Activated CD4-positive, alpha-beta memory T cell treated with anti-CD3 and anti-CD28 coated beads, Interleukin-2, amount 10 ng/mL, durations not matched to agents 7 days and 5 days (primary cell): Measurements from ENCODE around the gene HSPA8. TPM values are rescaled to one million over a fixed set of nuclear protein-coding genes. Genes with fewer than 3 reads are reported as not detected.
"Not testable (repeated sequence)": the region's sequence is repeated elsewhere in the genome, so short reads cannot be mapped to it uniquely, and the experiment has no call there.

Source experiments
- CTCF ChIA-PET: fragments of 350-600 bp; sonication (Branson Sonifier 250); formaldehyde crosslinking; loops from one replicate; lab custom pipeline; 2021; ENCODE audit warnings: antibody characterized with exemption, inconsistent platforms; lab: Charles Lee
- POLR2A ChIA-PET: fragments of 350-600 bp; sonication (Branson Sonifier 250); formaldehyde crosslinking; loops from one replicate; lab custom pipeline; 2021; ENCODE audit warnings: antibody characterized with exemption; lab: Charles Lee
- DNase-seq: peaks from one replicate; pipeline ENCODE4 v3.0.0-alpha.2; 2020
- H3K27ac Mint-ChIP-seq: one replicate; pipeline ENCODE4 v1.8.0; 2021; ENCODE audit warnings: mild to moderate bottlenecking, mixed read lengths
- H3K27me3 Mint-ChIP-seq: one replicate; pipeline ENCODE4 v1.8.0; 2021; ENCODE audit warnings: mixed read lengths
- H3K36me3 Mint-ChIP-seq: one replicate; pipeline ENCODE4 v1.8.0; 2021; ENCODE audit warnings: low read depth, mixed read lengths
- H3K4me1 Mint-ChIP-seq: one replicate; pipeline ENCODE4 v1.8.0; 2021; ENCODE audit warnings: mixed read lengths
- H3K4me3 Mint-ChIP-seq: one replicate; pipeline ENCODE4 v1.8.0; 2021; ENCODE audit warnings: mild to moderate bottlenecking, mixed read lengths
- H3K9me3 Mint-ChIP-seq: one replicate; pipeline ENCODE4 v1.8.0; 2021; ENCODE audit warnings: mixed read lengths
- total RNA-seq, 2 experiments: library from RNA; stranded (reverse); gene quantifications; one replicate each; pipeline ENCODE4 v1.2.3, GENCODE V29; 2021

HSPA8 gene
- total RNA-seq, 2 experiments from 2014 or later, result 1,570 to 1,577 TPM

DNA sequence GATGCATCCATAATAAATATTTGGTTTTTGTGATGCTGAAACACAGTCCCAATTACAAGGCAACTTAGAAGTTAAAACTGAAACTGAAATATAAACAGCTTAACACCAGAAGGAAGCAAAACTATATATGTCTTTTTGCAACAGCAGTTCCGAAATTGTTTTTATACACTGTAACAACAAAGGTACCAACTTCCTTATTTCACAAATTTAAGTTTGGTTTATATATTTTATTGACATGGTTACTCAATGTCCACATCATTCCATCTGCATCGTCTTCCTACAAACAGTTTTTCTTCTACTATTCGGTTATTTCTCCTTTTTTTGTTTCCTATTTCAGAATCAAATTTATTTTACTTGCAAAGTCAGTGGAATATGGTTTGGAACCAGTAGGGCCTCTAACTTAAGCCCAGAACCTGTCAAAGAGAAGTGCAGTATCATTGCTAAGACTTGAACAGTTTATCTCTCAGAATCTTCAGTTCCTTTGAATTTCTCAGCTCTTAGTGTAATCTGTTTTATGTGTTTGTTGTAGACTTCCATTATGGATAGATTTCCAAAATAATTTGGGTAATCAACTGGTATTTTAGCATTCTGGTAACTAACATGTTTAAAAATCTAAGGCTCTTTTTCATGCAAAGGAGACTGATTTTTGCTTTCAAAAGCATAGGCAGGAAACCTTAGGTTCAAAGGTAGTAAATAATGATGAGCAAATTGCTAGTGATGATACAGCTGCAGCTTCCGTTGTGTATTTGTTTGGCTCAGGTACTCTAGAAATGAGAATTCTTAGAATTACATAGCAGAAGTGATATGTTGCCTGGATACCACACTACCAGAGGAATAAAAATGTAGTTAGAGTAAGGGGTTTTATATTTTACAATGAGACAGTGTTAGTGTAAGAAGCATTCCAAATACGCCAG, 8.2 kb upstream of the HSPA8 start:
- DNase-seq, result no peak
- no peaks in the 10 kb centered on the region for H3K9me3 Mint-ChIP-seq
- H3K4me1 Mint-ChIP-seq, result peaks cover 61% of the 10 kb centered on the region
- POLR2A ChIA-PET, result interaction anchor here (0.8 to 17.8 kb wide), 7 partner anchors 8 to 373 kb away, joined by 3 to 391 read pairs (median 15); partner anchors contain the start of gene HSPA8
- H3K4me3 Mint-ChIP-seq, result peak overlapping the region; percentile 79
- peak overlapping the region; percentile 99 for H3K27ac Mint-ChIP-seq
- peaks cover 12% of the 10 kb centered on the region for H3K36me3 Mint-ChIP-seq
- H3K27me3 Mint-ChIP-seq, result no peaks in the 10 kb centered on the region
- CTCF ChIA-PET, result interaction anchor here (0.6 to 2.8 kb wide), 7 partner anchors 8 to 361 kb away, joined by 3 to 24 read pairs (median 3); partner anchors contain the start of gene HSPA8

DNA sequence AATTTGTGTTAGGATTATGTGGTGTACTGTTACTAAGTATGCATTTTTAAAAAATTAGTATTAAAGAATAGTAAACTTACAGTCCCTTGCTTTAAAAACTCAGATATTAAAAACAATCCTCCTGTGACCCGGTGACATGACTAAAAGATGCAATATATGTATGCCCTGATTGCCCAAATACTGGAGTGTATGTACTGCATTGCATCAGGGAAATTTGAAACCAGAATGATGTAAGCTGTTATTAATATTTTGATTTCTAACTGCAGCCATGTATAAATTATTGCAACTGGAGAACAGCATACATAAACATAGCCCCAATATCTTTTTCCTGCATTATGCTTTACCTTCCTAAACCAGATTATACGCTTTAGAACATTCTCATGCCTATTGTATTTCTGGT, 3.7 kb upstream of the HSPA8 start:
- ChIA-PET CTCF (interaction anchor here (1.5 to 2.2 kb wide), 2 partner anchors 11 to 19 kb away, joined by 4 to 8 read pairs; no protein-coding TSS in a partner anchor), POLR2A (interaction anchor here (8.0 to 17.8 kb wide), 2 partner anchors 10 to 18 kb away, joined by 93 to 391 read pairs; no protein-coding TSS in a partner anchor)
- H3K36me3 Mint-ChIP-seq, result peaks cover 24% of the 10 kb centered on the region
- H3K27me3 Mint-ChIP-seq, result no peaks in the 10 kb centered on the region
- peak overlapping the region; percentile 72 for H3K27ac Mint-ChIP-seq
- H3K9me3 Mint-ChIP-seq, result no peaks in the 10 kb centered on the region
- H3K4me1 Mint-ChIP-seq, result peaks cover 42% of the 10 kb centered on the region
- no peak overlapping the region for H3K4me3 Mint-ChIP-seq
- no peak for DNase-seq

DNA sequence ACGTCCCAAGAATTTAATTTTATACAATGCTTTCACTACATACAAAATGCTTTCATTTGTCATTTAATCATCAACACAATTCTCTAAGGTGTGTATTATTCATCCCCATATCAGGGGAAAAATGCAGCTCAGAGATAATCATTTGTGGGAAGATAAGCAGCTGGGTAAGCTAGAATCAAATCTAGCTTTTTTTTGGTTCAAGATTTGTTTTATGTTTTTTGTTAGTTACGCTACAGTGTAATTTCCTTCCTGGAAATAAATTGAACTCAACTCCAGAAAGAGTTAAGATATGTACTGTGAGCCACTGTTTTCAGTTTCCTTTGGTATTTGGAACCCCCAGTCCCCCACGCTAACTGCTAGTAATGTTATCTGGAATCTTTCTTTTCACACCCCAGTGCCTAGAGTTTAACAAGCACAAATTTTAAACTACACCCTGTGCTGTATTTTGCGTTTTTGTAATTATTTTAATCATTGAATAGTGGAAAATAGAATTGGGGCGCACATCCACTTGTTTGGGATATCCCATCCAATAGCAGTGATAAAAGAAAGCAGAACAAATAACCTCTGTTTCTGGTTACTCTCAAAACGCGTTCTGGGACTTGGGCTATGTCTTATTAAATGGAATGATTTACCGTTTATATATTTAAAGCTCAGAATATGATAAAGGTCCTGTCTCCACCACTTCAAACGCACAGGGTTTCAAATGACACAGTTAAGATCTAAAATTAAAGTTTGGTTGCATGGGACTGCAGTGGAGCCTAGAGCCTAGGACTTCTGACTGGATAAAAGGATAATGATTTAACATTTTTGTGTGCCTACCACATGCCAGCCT, 2.1 kb upstream of the HSPA8 start:
- ChIA-PET CTCF (interaction anchor here (0.7 to 2.3 kb wide), 5 partner anchors 10 to 39 kb away, joined by 3 to 13 read pairs (median 7); no protein-coding TSS in a partner anchor), POLR2A (interaction anchor here (0.8 to 17.8 kb wide), 14 partner anchors 7 to 388 kb away, joined by 3 to 391 read pairs (median 3); no protein-coding TSS in a partner anchor)
- Mint-ChIP-seq H3K9me3 (no peaks in the 10 kb centered on the region), H3K4me3 (peak overlapping the region; percentile 90), H3K36me3 (peaks cover 40% of the 10 kb centered on the region), H3K27me3 (no peaks in the 10 kb centered on the region), H3K27ac (peak overlapping the region; percentile 99), H3K4me1 (peaks cover 40% of the 10 kb centered on the region)
- no peak for DNase-seq

DNA sequence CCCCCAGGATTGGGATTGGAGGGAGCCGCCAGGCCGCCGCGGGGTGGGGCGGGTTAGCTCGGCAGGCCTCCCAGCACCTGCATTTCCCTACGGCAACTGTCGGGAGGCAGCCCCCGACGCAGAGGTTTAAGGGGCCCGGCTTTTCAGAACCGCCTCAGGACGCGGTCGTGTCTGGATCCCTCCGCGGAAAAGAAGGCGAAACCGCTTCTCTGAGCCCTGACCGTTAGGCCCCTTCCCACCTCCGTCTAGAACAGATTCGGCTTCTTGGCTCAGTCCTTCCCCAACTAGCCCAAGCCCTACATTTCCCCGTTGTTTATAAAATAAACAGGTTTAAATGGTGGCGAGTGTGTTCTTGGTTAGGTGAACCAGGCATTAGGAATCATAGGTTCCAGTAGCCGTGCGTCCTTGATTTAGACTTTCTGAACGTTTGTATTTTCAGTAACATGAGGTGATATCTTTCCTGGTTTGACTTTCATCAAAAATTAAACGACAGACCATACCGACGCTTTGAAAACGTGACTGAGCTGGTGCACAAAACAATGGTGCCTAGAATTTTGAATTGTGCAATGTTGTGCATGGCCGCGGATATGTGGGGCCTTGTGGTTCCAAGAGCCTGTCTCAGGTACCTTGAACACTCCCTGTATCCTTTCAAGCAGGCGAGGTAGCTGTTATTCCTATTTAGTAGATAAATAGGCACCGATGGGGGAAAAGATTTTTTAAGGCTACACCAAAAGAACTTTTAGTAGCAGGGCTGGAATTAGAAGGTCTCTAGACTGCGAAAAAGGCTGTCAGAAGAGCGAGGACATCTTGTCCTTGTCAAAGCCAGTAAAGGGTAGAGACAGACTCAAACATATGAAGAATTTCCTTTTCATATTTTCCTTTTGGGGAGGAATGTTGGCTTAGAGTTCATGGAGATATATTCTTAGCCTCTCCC, 1.2 kb upstream of the HSPA8 start:
- Mint-ChIP-seq H3K27ac (peak overlapping the region; percentile 99), H3K36me3 (peaks cover 49% of the 10 kb centered on the region), H3K27me3 (no peaks in the 10 kb centered on the region), H3K4me3 (peak overlapping the region; percentile 90), H3K4me1 (peaks cover 40% of the 10 kb centered on the region), H3K9me3 (no peaks in the 10 kb centered on the region)
- POLR2A ChIA-PET, result interaction anchor here (0.8 to 17.8 kb wide), 15 partner anchors 8 to 389 kb away, joined by 3 to 391 read pairs (median 3); no protein-coding TSS in a partner anchor
- DNase-seq, result peak; percentile 66
- CTCF ChIA-PET, result interaction anchor here (0.7 to 2.3 kb wide), 8 partner anchors 9 to 198 kb away, joined by 3 to 13 read pairs (median 6); no protein-coding TSS in a partner anchor

DNA sequence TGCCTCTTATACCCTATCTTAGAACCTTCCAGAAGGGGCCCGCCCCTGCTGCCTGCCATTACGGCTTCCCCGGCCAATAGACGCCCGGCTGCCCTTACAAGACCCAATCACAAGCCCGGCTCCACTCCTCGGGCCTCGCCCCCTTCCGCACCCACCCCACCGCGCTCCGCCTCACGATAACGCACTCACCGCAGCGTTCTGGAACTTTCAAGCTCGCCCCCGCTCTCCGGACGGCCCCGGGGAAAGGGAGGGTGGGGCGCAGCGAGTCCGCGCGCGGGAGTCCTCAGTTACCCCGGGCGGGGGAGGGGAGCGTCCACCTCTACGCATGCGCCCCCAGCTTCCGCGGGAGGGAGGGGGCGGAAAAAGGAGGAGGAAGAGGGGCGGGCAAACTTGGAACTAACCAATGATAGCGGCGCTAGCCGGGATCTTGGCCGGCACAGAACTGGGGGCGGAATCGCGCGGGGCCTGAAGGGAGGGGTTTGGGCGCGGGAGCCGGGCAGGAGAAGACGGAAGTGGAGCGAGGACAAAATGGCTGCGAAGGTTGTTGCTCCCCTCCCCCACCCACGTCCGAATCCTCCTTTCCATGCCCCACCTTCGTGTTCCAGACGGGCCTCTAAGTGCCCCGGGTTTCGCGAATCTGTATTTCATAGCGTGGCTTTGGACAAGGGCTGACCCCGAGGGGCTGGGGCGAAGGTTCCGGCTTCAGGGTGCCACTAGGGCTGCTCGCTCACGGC, 389 bp upstream of the HSPA8 start:
- ChIA-PET CTCF (interaction anchor here (0.8 to 2.3 kb wide), 8 partner anchors 8 to 1054 kb away, joined by 3 to 13 read pairs (median 4); no protein-coding TSS in a partner anchor), POLR2A (interaction anchor here (0.6 to 17.8 kb wide), 25 partner anchors 8 to 377 kb away, joined by 3 to 391 read pairs (median 5); no protein-coding TSS in a partner anchor)
- H3K9me3 Mint-ChIP-seq, result no peaks in the 10 kb centered on the region
- H3K4me3 Mint-ChIP-seq, result peak overlapping the region; percentile 90
- peaks cover 46% of the 10 kb centered on the region for H3K4me1 Mint-ChIP-seq
- peaks cover 57% of the 10 kb centered on the region for H3K36me3 Mint-ChIP-seq
- H3K27me3 Mint-ChIP-seq, result no peaks in the 10 kb centered on the region
- DNase-seq, result peak; percentile 99
- H3K27ac Mint-ChIP-seq, result peak overlapping the region; percentile 99

DNA sequence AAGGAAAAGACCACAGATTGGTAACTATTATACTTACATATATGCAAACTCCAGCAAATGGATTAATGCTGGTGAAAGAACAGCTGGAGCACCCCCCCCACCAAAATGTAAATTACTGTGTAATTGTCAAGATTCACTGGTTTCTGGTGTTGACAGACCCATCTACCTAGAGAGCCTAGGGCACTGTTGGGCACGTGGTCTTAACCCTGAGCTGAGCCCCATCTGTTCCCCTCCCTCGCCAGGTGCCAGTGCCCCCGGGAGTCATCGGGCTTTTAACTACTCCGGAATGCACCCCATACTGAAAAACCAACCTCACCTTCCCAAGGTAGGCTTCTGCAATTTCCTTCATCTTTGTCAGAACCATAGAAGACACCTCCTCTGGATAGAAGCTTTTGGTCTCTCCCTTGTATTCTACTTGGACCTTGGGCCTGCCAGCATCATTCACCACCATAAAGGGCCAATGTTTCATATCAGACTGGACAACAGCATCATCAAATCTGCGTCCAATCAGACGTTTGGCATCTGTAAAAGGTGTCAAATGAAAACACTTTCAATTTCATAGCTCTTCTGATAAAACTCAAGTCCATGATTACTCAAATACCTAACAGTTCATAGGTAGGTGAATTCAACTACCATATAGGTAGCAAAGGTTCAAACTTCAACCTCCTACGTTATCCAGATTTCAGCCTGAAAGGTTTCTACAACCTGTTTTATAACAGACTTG, 1.5 kb downstream of the HSPA8 start:
- H3K27me3 Mint-ChIP-seq, result no peaks in the 10 kb centered on the region
- DNase-seq, result no peak
- H3K4me3 Mint-ChIP-seq, result peak overlapping the region; percentile 90
- H3K36me3 Mint-ChIP-seq, result peaks cover 69% of the 10 kb centered on the region
- POLR2A ChIA-PET, result interaction anchor here (0.7 to 17.8 kb wide), 13 partner anchors 8 to 371 kb away, joined by 3 to 391 read pairs (median 7); no protein-coding TSS in a partner anchor
- H3K9me3 Mint-ChIP-seq, result no peaks in the 10 kb centered on the region
- CTCF ChIA-PET, result interaction anchor here (1.5 to 9.6 kb wide), 3 partner anchors 25 to 187 kb away, joined by 3 to 109 read pairs (median 11); no protein-coding TSS in a partner anchor
- H3K4me1 Mint-ChIP-seq, result peaks cover 56% of the 10 kb centered on the region
- peak overlapping the region; percentile 99 for H3K27ac Mint-ChIP-seq

DNA sequence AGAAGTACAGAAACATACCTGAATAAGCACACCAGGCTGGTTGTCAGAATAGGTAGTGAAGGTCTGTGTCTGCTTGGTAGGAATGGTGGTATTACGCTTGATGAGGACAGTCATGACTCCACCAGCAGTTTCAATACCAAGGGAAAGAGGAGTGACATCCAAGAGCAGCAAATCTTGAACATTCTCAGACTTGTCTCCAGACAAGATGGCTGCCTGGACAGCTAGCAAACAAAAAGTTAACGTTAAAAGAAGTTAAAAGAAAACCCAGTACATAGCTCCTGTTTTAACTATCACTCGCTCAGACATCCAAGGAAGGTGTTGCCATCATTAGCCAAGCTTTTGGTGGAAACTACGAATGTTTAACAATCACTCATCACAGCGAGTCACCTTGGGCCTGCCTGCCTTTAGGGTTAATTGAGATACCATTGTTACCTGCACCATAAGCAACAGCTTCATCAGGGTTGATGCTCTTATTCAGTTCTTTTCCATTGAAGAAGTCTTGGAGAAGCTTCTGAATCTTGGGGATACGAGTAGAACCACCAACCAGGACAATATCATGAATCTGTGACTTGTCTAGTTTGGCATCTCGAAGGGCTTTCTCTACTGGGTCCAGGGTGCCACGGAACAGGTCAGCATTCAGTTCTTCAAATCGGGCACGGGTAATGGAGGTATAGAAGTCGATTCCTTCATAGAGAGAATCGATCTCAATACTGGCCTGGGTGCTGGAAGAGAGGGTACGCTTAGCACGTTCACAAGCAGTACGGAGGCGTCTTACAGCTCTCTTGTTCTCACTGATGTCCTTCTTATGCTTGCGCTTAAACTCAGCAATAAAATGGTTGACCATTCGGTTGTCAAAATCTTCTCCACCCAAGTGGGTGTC, 2.7 kb downstream of the HSPA8 start:
- H3K4me3 Mint-ChIP-seq, result peak overlapping the region; percentile 90
- ChIA-PET CTCF (interaction anchor here (1.5 to 9.6 kb wide), 3 partner anchors 26 to 188 kb away, joined by 3 to 109 read pairs (median 11); no protein-coding TSS in a partner anchor), POLR2A (interaction anchor here (1.2 to 17.8 kb wide), 11 partner anchors 7 to 372 kb away, joined by 3 to 391 read pairs (median 7); no protein-coding TSS in a partner anchor)
- H3K36me3 Mint-ChIP-seq, result peaks cover 76% of the 10 kb centered on the region
- H3K4me1 Mint-ChIP-seq, result peaks cover 57% of the 10 kb centered on the region
- H3K9me3 Mint-ChIP-seq, DNase-seq, H3K27me3 Mint-ChIP-seq: not testable (repeated sequence)
- H3K27ac Mint-ChIP-seq, result peak overlapping the region; percentile 99

DNA sequence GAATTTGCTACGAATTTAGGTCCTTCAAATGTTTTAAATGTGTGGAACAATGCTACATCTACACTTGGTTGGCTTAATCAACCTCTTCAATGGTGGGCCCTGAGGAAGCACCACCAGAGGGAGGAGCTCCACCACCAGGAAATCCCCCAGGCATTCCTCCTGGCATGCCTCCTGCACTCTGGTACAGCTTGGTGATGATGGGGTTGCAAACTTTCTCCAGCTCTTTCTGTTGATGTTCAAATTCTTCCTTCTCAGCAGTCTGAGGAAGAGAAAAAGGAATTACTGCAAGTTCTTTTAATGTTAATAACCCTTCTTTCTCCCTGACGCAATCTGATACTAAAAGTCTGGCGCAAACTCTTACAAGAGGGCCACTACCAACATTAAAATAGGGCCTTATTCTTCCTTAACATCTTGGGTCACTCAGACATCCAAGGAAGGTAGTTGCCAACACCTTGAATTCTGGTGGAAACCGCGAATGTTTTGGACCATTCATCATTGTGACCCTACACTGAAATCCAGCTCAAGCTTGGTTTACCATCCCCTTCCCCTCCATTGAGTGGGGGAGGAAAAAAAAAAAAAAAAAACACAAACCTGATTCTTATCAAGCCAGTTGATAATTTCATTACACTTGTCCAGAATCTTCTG, 4.2 kb downstream of the HSPA8 start:
- no peaks in the 10 kb centered on the region for H3K27me3 Mint-ChIP-seq
- POLR2A ChIA-PET, result interaction anchor here (1.0 to 17.8 kb wide), 12 partner anchors 9 to 311 kb away, joined by 3 to 391 read pairs (median 4); no protein-coding TSS in a partner anchor
- H3K4me3 Mint-ChIP-seq, result peak overlapping the region; percentile 90
- no peaks in the 10 kb centered on the region for H3K9me3 Mint-ChIP-seq
- no peak for DNase-seq
- H3K4me1 Mint-ChIP-seq, result peaks cover 58% of the 10 kb centered on the region
- peaks cover 82% of the 10 kb centered on the region for H3K36me3 Mint-ChIP-seq
- CTCF ChIA-PET, result interaction anchor here (0.6 to 9.6 kb wide), 9 partner anchors 10 to 427 kb away, joined by 3 to 109 read pairs (median 6); partner anchors contain the start of gene BSX
- H3K27ac Mint-ChIP-seq, result peak overlapping the region; percentile 99
